PC-9 (cell line): Measurements from ENCODE around the gene DIAPH2.

ENCODE experiments used
- EZH2 ChIP-seq: fragments of 200-600 bp; sonication (generic); IDR thresholded peaks from 2 replicates; pipeline ENCODE4 v1.8.0; 2017; ENCODE audit warnings: antibody characterized with exemption, low read depth
- TF ChIP-seq, protein P1 (sequence below): fragments of 200-600 bp; sonication (generic); conservative IDR thresholded peaks from 2 replicates; pipeline ENCODE4 v1.6.1; 2017; ENCODE audit warnings: mixed run types, antibody characterized with exemption, mild to moderate bottlenecking, moderate library complexity

DNA sequence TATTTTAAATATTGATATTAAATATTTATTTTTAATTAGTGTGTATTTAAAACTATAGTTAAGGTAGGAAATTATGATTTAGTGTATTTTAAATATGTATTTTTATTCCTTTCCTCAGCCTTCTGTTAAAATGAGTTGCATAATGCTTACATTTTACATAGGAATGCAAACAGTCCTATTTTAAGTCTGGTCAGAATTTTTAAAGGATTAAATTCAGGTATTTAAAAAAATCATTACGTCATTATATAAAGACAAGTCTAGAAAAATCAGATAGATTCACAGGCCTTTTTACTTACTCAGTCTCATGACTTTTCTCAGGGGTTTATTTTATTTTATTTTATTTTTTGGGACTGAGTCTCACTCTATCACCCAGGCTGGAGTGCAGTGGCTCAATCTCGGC, 148.7 kb downstream of the DIAPH2 start:
- TF ChIP-seq, protein P1, sequence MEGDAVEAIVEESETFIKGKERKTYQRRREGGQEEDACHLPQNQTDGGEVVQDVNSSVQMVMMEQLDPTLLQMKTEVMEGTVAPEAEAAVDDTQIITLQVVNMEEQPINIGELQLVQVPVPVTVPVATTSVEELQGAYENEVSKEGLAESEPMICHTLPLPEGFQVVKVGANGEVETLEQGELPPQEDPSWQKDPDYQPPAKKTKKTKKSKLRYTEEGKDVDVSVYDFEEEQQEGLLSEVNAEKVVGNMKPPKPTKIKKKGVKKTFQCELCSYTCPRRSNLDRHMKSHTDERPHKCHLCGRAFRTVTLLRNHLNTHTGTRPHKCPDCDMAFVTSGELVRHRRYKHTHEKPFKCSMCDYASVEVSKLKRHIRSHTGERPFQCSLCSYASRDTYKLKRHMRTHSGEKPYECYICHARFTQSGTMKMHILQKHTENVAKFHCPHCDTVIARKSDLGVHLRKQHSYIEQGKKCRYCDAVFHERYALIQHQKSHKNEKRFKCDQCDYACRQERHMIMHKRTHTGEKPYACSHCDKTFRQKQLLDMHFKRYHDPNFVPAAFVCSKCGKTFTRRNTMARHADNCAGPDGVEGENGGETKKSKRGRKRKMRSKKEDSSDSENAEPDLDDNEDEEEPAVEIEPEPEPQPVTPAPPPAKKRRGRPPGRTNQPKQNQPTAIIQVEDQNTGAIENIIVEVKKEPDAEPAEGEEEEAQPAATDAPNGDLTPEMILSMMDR: no peak
- TF ChIP-seq EZH2: no peak
